ENCODE data around the gene TRIM26.
A peak's percentile ranks its signal among the peaks of the same experiment; 100 is the strongest.
"Not testable (repeated sequence)": the region's sequence is repeated elsewhere in the genome, so short reads cannot be mapped to it uniquely, and the experiment has no call there.

Gene TRIM26

GRCh38 chr6:30227763-30228487 is 14.7 kb upstream of the TRIM26 start:
- Histone ChIP-seq H3K9me3 (ENCODE audit: control insufficient read depth, low read length) (peaks cover 6% of the 10 kb centered on the region), H3K27ac (ENCODE audit: insufficient read depth, low read length, poor library complexity, severe bottlenecking) (no peak overlapping the region), H3K36me3 (ENCODE audit: control insufficient read depth, insufficient read depth, low read length) (no peaks in the 10 kb centered on the region), H3K27me3 (replicated peaks; ENCODE audit: control insufficient read depth, insufficient read depth, low read length, poor library complexity, severe bottlenecking) (no peaks in the 10 kb centered on the region), H3K4me1 (ENCODE audit: control insufficient read depth, insufficient read depth, low read length, poor library complexity, severe bottlenecking) (peaks cover 4% of the 10 kb centered on the region), H3K4me3 (ENCODE audit: insufficient read depth, low read depth, low read length, poor library complexity, severe bottlenecking) (no peak overlapping the region)
- DNase-seq: no peak

- no peaks in the 10 kb centered on the region for H3K27me3 ChIP-seq (replicated peaks; ENCODE audit: control insufficient read depth, insufficient read depth, low read length, poor library complexity, severe bottlenecking)
- H3K27ac ChIP-seq (ENCODE audit: insufficient read depth, low read length, poor library complexity, severe bottlenecking): no peak overlapping the region
- peaks cover 4% of the 10 kb centered on the region for H3K4me1 ChIP-seq (ENCODE audit: control insufficient read depth, insufficient read depth, low read length, poor library complexity, severe bottlenecking)
- H3K4me3 ChIP-seq (ENCODE audit: insufficient read depth, low read depth, low read length, poor library complexity, severe bottlenecking): no peak overlapping the region
- H3K9me3 ChIP-seq (ENCODE audit: control insufficient read depth, low read length): peaks cover 6% of the 10 kb centered on the region
- no peaks in the 10 kb centered on the region for H3K36me3 ChIP-seq (ENCODE audit: control insufficient read depth, insufficient read depth, low read length)
- DNase-seq: no peak
These were observed 14.1 kb upstream of the TRIM26 start for GRCh38 chr6:30227242-30227722.

GRCh38 chr6:30223339-30223738 is 10.1 kb upstream of the TRIM26 start:
- Histone ChIP-seq H3K27ac (ENCODE audit: insufficient read depth, low read length, poor library complexity, severe bottlenecking) (no peak overlapping the region), H3K9me3 (ENCODE audit: control insufficient read depth, low read length) (peaks cover 6% of the 10 kb centered on the region), H3K36me3 (ENCODE audit: control insufficient read depth, insufficient read depth, low read length) (no peaks in the 10 kb centered on the region), H3K4me1 (ENCODE audit: control insufficient read depth, insufficient read depth, low read length, poor library complexity, severe bottlenecking) (peaks cover 4% of the 10 kb centered on the region), H3K4me3 (ENCODE audit: insufficient read depth, low read depth, low read length, poor library complexity, severe bottlenecking) (no peak overlapping the region), H3K27me3 (replicated peaks; ENCODE audit: control insufficient read depth, insufficient read depth, low read length, poor library complexity, severe bottlenecking) (no peaks in the 10 kb centered on the region)
- DNase-seq: no peak

GRCh38 chr6:30221956-30222355 is 8.8 kb upstream of the TRIM26 start:
- H3K27me3 ChIP-seq (replicated peaks; ENCODE audit: control insufficient read depth, insufficient read depth, low read length, poor library complexity, severe bottlenecking); H3K9me3 ChIP-seq (ENCODE audit: control insufficient read depth, low read length): not testable (repeated sequence)

DNA sequence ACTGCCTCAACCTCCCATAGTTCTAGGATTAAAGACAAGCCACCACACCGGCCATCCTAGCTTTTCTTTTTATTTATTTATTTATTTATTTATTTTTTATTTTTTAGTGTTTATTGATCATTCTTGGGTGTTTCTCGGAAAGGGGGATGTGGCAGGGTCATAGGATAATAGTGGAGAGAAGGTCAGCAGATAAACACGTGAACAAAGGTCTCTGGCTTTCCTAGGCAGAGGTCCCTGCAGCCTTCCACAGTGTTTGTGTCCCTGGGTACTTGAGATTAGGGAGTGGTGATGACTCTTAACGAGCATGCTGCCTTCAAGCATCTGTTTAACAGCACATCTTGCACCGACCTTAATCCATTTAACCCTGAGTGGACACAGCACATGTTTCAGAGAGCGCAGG is 8.2 kb upstream of the TRIM26 start:
- not testable (repeated sequence) for H3K4me1 ChIP-seq (ENCODE audit: control insufficient read depth, insufficient read depth, low read length, poor library complexity, severe bottlenecking); H3K27ac ChIP-seq (ENCODE audit: insufficient read depth, low read length, poor library complexity, severe bottlenecking); H3K27me3 ChIP-seq (replicated peaks; ENCODE audit: control insufficient read depth, insufficient read depth, low read length, poor library complexity, severe bottlenecking); H3K9me3 ChIP-seq (ENCODE audit: control insufficient read depth, low read length); H3K36me3 ChIP-seq (ENCODE audit: control insufficient read depth, insufficient read depth, low read length); DNase-seq; H3K4me3 ChIP-seq (ENCODE audit: insufficient read depth, low read depth, low read length, poor library complexity, severe bottlenecking)

More at GRCh38 chr6:30221956-30222355, 8.8 kb upstream of the TRIM26 start:
- DNase-seq; H3K36me3 ChIP-seq (ENCODE audit: control insufficient read depth, insufficient read depth, low read length); H3K4me1 ChIP-seq (ENCODE audit: control insufficient read depth, insufficient read depth, low read length, poor library complexity, severe bottlenecking); H3K27ac ChIP-seq (ENCODE audit: insufficient read depth, low read length, poor library complexity, severe bottlenecking); H3K4me3 ChIP-seq (ENCODE audit: insufficient read depth, low read depth, low read length, poor library complexity, severe bottlenecking): not testable (repeated sequence)

DNA sequence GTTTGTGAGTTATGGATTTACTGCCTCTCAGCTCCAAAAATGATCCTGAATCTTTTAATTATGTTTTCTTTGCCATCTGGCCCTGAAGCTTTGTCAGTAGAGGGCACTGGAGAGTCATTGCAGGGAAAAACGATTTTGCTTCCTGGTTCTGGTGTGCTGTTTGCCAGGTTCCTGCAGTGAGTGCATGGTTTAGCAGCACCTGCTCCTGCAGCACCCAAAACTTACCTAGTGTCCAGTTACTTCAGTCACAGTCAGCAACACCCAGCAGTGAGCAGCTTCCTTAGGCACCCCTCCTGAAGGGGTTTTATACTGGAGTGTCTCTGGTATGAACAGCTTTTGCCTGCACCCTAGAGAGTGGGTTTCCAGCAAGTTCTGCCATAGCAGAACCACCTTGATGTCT is 6.0 kb upstream of the TRIM26 start:
- DNase-seq: peak in 2 of 3 donors; percentile 18 to 20

GRCh38 chr6:30216096-30216495 is 2.9 kb upstream of the TRIM26 start:
- no peak overlapping the region for H3K4me3 ChIP-seq (ENCODE audit: insufficient read depth, low read depth, low read length, poor library complexity, severe bottlenecking)
- no peak overlapping the region for H3K27ac ChIP-seq (ENCODE audit: insufficient read depth, low read length, poor library complexity, severe bottlenecking)
- H3K36me3 ChIP-seq (ENCODE audit: control insufficient read depth, insufficient read depth, low read length): no peaks in the 10 kb centered on the region
- H3K27me3 ChIP-seq (replicated peaks; ENCODE audit: control insufficient read depth, insufficient read depth, low read length, poor library complexity, severe bottlenecking): no peaks in the 10 kb centered on the region
- H3K4me1 ChIP-seq (ENCODE audit: control insufficient read depth, insufficient read depth, low read length, poor library complexity, severe bottlenecking): peaks cover 18% of the 10 kb centered on the region
- no peaks in the 10 kb centered on the region for H3K9me3 ChIP-seq (ENCODE audit: control insufficient read depth, low read length)
- no peak for DNase-seq

More for the DNA sequence above, 6.0 kb upstream of the TRIM26 start:
- Histone ChIP-seq H3K36me3 (ENCODE audit: control insufficient read depth, insufficient read depth, low read length) (no peaks in the 10 kb centered on the region), H3K27me3 (replicated peaks; ENCODE audit: control insufficient read depth, insufficient read depth, low read length, poor library complexity, severe bottlenecking) (no peaks in the 10 kb centered on the region), H3K9me3 (ENCODE audit: control insufficient read depth, low read length) (peaks cover 6% of the 10 kb centered on the region), H3K4me3 (ENCODE audit: insufficient read depth, low read depth, low read length, poor library complexity, severe bottlenecking) (no peak overlapping the region), H3K27ac (ENCODE audit: insufficient read depth, low read length, poor library complexity, severe bottlenecking) (no peak overlapping the region), H3K4me1 (ENCODE audit: control insufficient read depth, insufficient read depth, low read length, poor library complexity, severe bottlenecking) (peaks cover 4% of the 10 kb centered on the region)

- H3K36me3 ChIP-seq (ENCODE audit: control insufficient read depth, insufficient read depth, low read length): no peaks in the 10 kb centered on the region
These were observed 1.4 kb upstream of the TRIM26 start for GRCh38 chr6:30214657-30214982.

DNA sequence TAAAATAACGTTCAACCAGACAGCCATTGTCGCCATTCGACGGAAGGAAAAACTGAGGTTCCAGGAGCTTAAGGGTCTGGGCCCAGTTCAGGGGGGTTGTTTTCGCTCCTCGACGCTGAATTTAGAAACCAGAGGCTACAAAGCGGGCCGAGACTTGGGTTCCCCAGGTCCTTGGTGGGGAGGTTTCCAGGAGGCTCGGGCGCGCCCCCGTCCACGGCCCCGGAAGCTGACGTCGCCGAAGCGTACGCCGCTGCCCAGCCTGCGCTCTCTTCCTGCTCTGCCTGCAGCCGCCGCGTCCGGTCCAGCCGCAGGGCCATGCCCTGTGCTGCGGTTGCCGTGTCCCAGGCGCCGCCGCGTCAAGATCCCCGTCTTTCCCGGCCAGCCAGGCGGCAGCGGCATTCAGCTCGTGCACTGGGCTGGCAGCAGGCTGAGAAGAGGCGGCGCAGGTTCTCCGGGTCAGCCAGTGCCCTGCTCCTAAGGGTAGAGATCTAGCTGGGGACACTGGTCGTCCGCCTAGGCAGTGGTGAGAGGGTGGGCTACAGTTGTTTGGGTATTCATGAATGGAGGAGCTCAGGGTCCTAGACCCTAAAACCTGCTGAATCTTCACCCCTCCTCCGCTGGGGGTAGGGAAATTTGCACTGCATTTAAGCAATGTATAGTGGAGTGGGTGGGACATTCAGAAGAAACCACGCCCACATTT is 901 bp upstream of the TRIM26 start:
- Histone ChIP-seq H3K4me1 (ENCODE audit: control insufficient read depth, insufficient read depth, low read length, poor library complexity, severe bottlenecking) (peaks cover 24% of the 10 kb centered on the region), H3K4me3 (ENCODE audit: insufficient read depth, low read depth, low read length, poor library complexity, severe bottlenecking) (peak overlapping the region; percentile 87), H3K27me3 (replicated peaks; ENCODE audit: control insufficient read depth, insufficient read depth, low read length, poor library complexity, severe bottlenecking) (no peaks in the 10 kb centered on the region), H3K36me3 (ENCODE audit: control insufficient read depth, insufficient read depth, low read length) (no peaks in the 10 kb centered on the region), H3K9me3 (ENCODE audit: control insufficient read depth, low read length) (no peaks in the 10 kb centered on the region), H3K27ac (ENCODE audit: insufficient read depth, low read length, poor library complexity, severe bottlenecking) (peak overlapping the region; percentile 96)
- peak; percentile 61 to 79 (median 69) for DNase-seq

More at GRCh38 chr6:30214657-30214982, 1.4 kb upstream of the TRIM26 start:
- no peaks in the 10 kb centered on the region for H3K27me3 ChIP-seq (replicated peaks; ENCODE audit: control insufficient read depth, insufficient read depth, low read length, poor library complexity, severe bottlenecking)
- H3K4me1 ChIP-seq (ENCODE audit: control insufficient read depth, insufficient read depth, low read length, poor library complexity, severe bottlenecking): peaks cover 24% of the 10 kb centered on the region
- peak overlapping the region; percentile 87 for H3K4me3 ChIP-seq (ENCODE audit: insufficient read depth, low read depth, low read length, poor library complexity, severe bottlenecking)
- peak overlapping the region; percentile 96 for H3K27ac ChIP-seq (ENCODE audit: insufficient read depth, low read length, poor library complexity, severe bottlenecking)
- no peaks in the 10 kb centered on the region for H3K9me3 ChIP-seq (ENCODE audit: control insufficient read depth, low read length)
- no peak for DNase-seq

GRCh38 chr6:30213667-30213956 is 406 bp upstream of the TRIM26 start:
- Histone ChIP-seq H3K4me1 (ENCODE audit: control insufficient read depth, insufficient read depth, low read length, poor library complexity, severe bottlenecking) (peaks cover 24% of the 10 kb centered on the region), H3K9me3 (ENCODE audit: control insufficient read depth, low read length) (no peaks in the 10 kb centered on the region), H3K36me3 (ENCODE audit: control insufficient read depth, insufficient read depth, low read length) (no peaks in the 10 kb centered on the region), H3K27ac (ENCODE audit: insufficient read depth, low read length, poor library complexity, severe bottlenecking) (peak overlapping the region; percentile 96), H3K27me3 (replicated peaks; ENCODE audit: control insufficient read depth, insufficient read depth, low read length, poor library complexity, severe bottlenecking) (no peaks in the 10 kb centered on the region), H3K4me3 (ENCODE audit: insufficient read depth, low read depth, low read length, poor library complexity, severe bottlenecking) (peak overlapping the region; percentile 87)
- DNase-seq: no peak
